A549 (cell line): Measurements from ENCODE around the gene KCNQ1. TPM values are rescaled to one million over a fixed set of nuclear protein-coding genes. Genes with fewer than 3 reads are reported as not detected.

ENCODE experiments used
- ATAC-seq, 2 experiments: fragments of 200-7000 bp in 1 of 2; fragments of >200 bp in 1 of 2; cut with Nextera tagmentation in 1 of 2; cut with Tn5 transposase in 1 of 2; 3 replicates each; pipeline versions ENCODE4 v1.8.0 to v1.9.1; 2018 to 2020; ENCODE audit warnings: mild to moderate bottlenecking in 1 of 2, moderate library complexity in 1 of 2
- CTCF ChIA-PET: fragments of 300-600 bp; sonication (Branson Sonifier 250); formaldehyde crosslinking; extraction: SDS; loops from one replicate; lab custom pipeline; 2021; ENCODE audit warnings: antibody characterized with exemption, inconsistent platforms; lab: Yijun Ruan, JAX
- POLR2A ChIA-PET: fragments of 350-600 bp; formaldehyde crosslinking; extraction: SDS; loops from one replicate; lab custom pipeline; 2021; ENCODE audit warnings: antibody characterized with exemption, inconsistent platforms; lab: Yijun Ruan, JAX
- DNase-seq, 2 experiments: peaks; one replicate each; pipeline versions ENCODE4 v3.0.0 to v3.0.0-alpha.2; 2011 to 2016; ENCODE audit warnings: low read depth in 1 of 2, low spot score in 1 of 2
- FAIRE-seq: peaks from 2 replicates; lab custom pipeline; 2011; peaks lifted over from hg19 to GRCh38; lab: Jason Lieb, UNC
- H3K27ac ChIP-seq, 2 experiments: fragments of >200 bp; sonication (Bioruptor Twin); formaldehyde crosslinking; 3 replicates each; pipeline ENCODE4 v1.5.1; 2016 to 2017
- H3K4me1 ChIP-seq: fragments of >200 bp; sonication (Bioruptor Twin); formaldehyde crosslinking; 3 replicates; pipeline ENCODE4 v1.6.1; 2016
- H3K4me2 ChIP-seq: fragments of >200 bp; sonication (Bioruptor Twin); formaldehyde crosslinking; 3 replicates; pipeline ENCODE4 v1.6.1; 2016
- H3K4me3 ChIP-seq: fragments of >200 bp; sonication (Bioruptor Twin); formaldehyde crosslinking; 3 replicates; pipeline ENCODE4 v1.5.1; 2016
- H3K9me3 ChIP-seq: fragments of >200 bp; sonication (Bioruptor Twin); formaldehyde crosslinking; 3 replicates; pipeline ENCODE4 v1.6.1; 2016
- CEBPB ChIP-seq, 2 experiments: fragments of >200 bp in 1 of 2; sonication (Bioruptor Twin) in 1 of 2; formaldehyde crosslinking in 1 of 2; IDR thresholded peaks; 2 replicates each; pipeline ENCODE4 v1.6.1; 2012 to 2016
- CHD2 ChIP-seq: fragments of 150-350 bp; IDR thresholded peaks from 2 replicates; pipeline ENCODE4 v1.6.1; 2014; ENCODE audit warnings: low read length; ENCODE audit not compliant: partially characterized antibody
- EHMT2 ChIP-seq: fragments of 200-600 bp; sonication (generic); IDR thresholded peaks from 2 replicates; pipeline ENCODE4 v1.6.1; 2016; ENCODE audit warnings: antibody characterized with exemption, low read depth, mild to moderate bottlenecking, moderate library complexity
- HOXB13 ChIP-seq: fragments of 250-450 bp; sonication (Bioruptor Pico); IDR thresholded peaks from 2 replicates; pipeline ENCODE4 v1.5.0; 2020; ENCODE audit warnings: low read depth, mild to moderate bottlenecking, moderate library complexity
- JUN ChIP-seq, 2 experiments: fragments of >200 bp; sonication (Bioruptor Twin); formaldehyde crosslinking; IDR thresholded peaks; 2 replicates in 1 of 2; 3 replicates in 1 of 2; pipeline ENCODE4 v1.6.1; 2016 to 2017
- MAZ ChIP-seq: fragments of 150-350 bp; IDR thresholded peaks from 2 replicates; pipeline ENCODE4 v1.6.1; 2014; ENCODE audit warnings: antibody characterized with exemption, low read depth, low read length, borderline replicate concordance
- NPAS2 ChIP-seq: fragments of 250-450 bp; sonication (Bioruptor Pico); IDR thresholded peaks from 2 replicates; pipeline ENCODE4 v1.8.0; 2022; ENCODE audit warnings: mild to moderate bottlenecking, moderate library complexity, borderline replicate concordance
- POLR2A ChIP-seq: IDR thresholded peaks from 2 replicates; pipeline ENCODE4 v1.6.1; 2012; ENCODE audit warnings: mild to moderate bottlenecking, low read length
- RCOR1 ChIP-seq: fragments of 150-350 bp; IDR thresholded peaks from 2 replicates; pipeline ENCODE4 v1.6.1; 2014; ENCODE audit warnings: antibody characterized with exemption, low read length, low read depth
- SREBF2 ChIP-seq: fragments of 450-650 bp; IDR thresholded peaks from 2 replicates; pipeline ENCODE4 v1.6.1; 2014; ENCODE audit warnings: mild to moderate bottlenecking, moderate library complexity
- ZC3H11A ChIP-seq: fragments of 450-650 bp; IDR thresholded peaks from 2 replicates; pipeline ENCODE4 v1.6.1; 2014; ENCODE audit warnings: antibody characterized with exemption, mild to moderate bottlenecking
- ZFP36 ChIP-seq: fragments of 450-650 bp; IDR thresholded peaks from 2 replicates; pipeline ENCODE4 v1.6.1; 2014; ENCODE audit warnings: borderline replicate concordance; ENCODE audit not compliant: partially characterized antibody
- ZNF302 ChIP-seq: fragments of 250-450 bp; sonication (Bioruptor Pico); IDR thresholded peaks from 2 replicates; pipeline ENCODE4 v1.9.0; 2021; ENCODE audit warnings: inconsistent platforms, mild to moderate bottlenecking, moderate library complexity
- WGBS: methylation state at CpG from one replicate; pipeline ENCODE4 v1.1.6; 2017; ENCODE audit errors: missing lambda C conversion rate; 5-methylcytosine and 5-hydroxymethylcytosine counted together
- polyA plus RNA-seq, 4 experiments: library from polyadenylated mRNA; depleted of rRNA in 3 of 4; stranded (reverse); fragments of >200 nt; fragmentation: RNase III in 1 of 4; extraction: RNeasy Plus Mini Kit Qiagen cat#74134 plus additional on column Dnase treatment in 1 of 4; gene quantifications; 2 replicates in 3 of 4; 3 replicates in 1 of 4; pipeline ENCODE4 v1.2.3, GENCODE V29; 2011 to 2017
- TF ChIP-seq, protein P1 (sequence below): fragments of 450-650 bp; IDR thresholded peaks from 2 replicates; pipeline ENCODE4 v1.6.1; 2014; ENCODE audit warnings: antibody characterized with exemption
- TF ChIP-seq, protein P2 (sequence below): fragments of 150-350 bp; IDR thresholded peaks from 2 replicates; pipeline ENCODE4 v1.6.1; 2014; ENCODE audit warnings: low read depth, mild to moderate bottlenecking, low read length
- TF ChIP-seq, protein P3 (sequence below): fragments of >200 bp; sonication (Bioruptor Twin); formaldehyde crosslinking; IDR thresholded peaks from 2 replicates; pipeline ENCODE4 v1.6.1; 2016
- TF ChIP-seq, protein P4 (sequence below): IDR thresholded peaks from 2 replicates; pipeline ENCODE4 v1.6.1; 2012
- TF ChIP-seq, protein P5 (sequence below): IDR thresholded peaks from 2 replicates; pipeline ENCODE4 v1.6.1; 2012

The KCNQ1 gene
- polyA plus RNA-seq, 2 of the 4 experiments (the other 2 are of a cell fraction) = 0.14 to 0.17 TPM

DNA sequence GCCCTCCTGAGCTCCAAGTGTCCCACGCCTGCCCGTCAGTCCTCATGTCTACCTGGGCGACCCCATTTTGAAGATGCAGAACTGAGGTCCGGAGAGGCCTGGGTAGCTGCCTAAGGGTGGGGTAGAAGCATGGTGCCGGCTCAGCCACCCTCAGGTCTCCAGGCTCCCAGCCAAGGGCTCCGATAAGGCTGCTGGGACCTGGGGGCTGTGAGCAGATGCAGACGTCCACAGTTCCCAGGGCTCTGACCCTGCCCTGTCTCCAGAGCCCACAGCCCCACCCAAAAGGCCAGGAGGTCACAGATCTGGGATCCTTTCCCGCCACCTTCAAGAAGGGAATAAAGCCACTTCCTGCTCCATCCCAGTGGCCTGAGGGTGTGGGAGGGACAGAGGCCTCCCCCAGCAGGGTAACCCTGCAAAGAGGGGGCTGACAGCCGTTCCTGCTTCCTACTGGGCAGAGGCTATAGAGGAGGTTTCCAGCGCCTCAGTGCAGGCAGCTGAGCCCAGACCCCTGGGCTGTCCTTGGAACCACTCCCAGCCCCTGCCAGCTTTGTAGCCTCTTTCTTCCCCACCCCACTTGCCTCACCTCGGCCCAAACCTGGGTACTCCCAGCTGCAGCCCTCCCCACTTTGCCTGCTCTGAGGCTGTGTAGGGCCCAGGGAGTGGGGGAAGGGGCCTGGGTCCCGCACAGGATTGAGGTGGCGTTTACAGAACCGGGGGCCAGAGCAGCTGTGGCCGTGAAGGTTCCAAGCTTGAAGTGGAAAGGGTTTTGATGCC lies 355.3 kb downstream of the KCNQ1 start:
- CTCF ChIA-PET = interaction anchor here (1.0 to 1.1 kb wide), 2 partner anchors 88 to 267 kb away, joined by 3 read pairs; no protein-coding TSS in a partner anchor

DNA sequence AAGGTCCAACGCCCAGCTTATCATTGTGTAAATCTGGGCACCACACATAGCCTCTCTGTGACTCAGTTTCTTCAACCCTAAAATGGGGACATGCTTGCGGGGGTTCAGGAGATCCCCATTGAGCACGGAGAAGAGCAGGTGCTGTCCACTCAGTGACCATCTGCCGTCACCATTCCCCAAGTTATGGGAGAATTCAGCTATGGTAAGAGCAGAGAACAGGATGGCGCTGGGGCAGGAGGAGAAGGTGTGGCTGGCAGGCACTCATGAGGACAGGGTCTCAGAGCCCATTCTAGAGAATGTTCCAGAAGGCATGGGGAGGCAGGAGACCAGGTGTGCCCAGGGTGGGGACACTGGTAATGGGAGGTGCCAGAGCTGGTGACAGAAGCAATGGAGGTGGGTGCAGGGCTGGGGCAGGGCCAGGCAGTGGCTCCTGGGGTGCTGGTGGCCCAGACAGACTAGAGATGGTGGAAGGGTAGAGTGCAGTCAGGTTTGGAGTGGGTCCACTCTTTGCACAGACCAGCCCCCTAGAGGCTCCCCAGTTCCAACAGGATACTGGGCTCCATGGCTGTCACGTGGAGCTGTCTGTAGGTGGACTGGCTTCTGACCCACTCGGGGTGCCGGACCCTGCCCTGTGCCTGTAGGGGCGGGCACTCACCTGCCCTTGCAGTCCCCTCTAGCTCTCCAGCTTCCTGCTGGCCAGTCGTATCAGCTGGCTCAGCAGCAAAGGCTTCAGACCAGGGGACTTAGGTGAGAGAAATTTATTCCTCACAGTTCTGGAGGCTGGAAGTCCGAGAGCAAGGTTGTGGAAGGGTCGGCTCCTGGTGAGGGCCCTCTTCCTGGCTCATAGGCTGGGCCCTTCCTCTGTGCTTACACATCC lies 356.1 kb downstream of the KCNQ1 start:
- POLR2A ChIA-PET = no interaction called here
- H3K27ac ChIP-seq = no peak overlapping the region
- FAIRE-seq = no peak
- CTCF ChIA-PET = interaction anchor here (1.0 to 1.1 kb wide), 2 partner anchors 87 to 268 kb away, joined by 3 read pairs; no protein-coding TSS in a partner anchor
- no peak overlapping the region for H3K4me2 ChIP-seq
- ATAC-seq = no peak
- 72% methylated on average over 10 of the region's 12 CpGs for WGBS
- no peaks in the 10 kb centered on the region for H3K4me1 ChIP-seq
- 0 out of 3 replicates have a peak, but pooled peaks cover 6% of the 10 kb centered on the region for H3K9me3 ChIP-seq
- H3K4me3 ChIP-seq = no peak overlapping the region
- DNase-seq = no peak
- TF ChIP-seq JUN (IDR thresholded peaks at IDR 0.05) (no peak), NPAS2 (CRISPR knock-in tag) (no peak), HOXB13 (CRISPR knock-in tag) (no peak)
- TF ChIP-seq, all 56 proteins: peak for 0

More for the DNA sequence above, 355.3 kb downstream of the KCNQ1 start:
- POLR2A ChIA-PET = no interaction called here
- H3K27ac ChIP-seq = no peak overlapping the region
- WGBS = 45% methylated on average over 13 of the region's 15 CpGs
- ATAC-seq (no peak), FAIRE-seq (no peak), DNase-seq (no peak)
- no peak overlapping the region for H3K4me3 ChIP-seq
- no peak overlapping the region for H3K4me2 ChIP-seq
- no peak for TF ChIP-seq CHD2
- H3K9me3 ChIP-seq = 0 out of 3 replicates have a peak, but pooled peaks cover 6% of the 10 kb centered on the region
- no peaks in the 10 kb centered on the region for H3K4me1 ChIP-seq

DNA sequence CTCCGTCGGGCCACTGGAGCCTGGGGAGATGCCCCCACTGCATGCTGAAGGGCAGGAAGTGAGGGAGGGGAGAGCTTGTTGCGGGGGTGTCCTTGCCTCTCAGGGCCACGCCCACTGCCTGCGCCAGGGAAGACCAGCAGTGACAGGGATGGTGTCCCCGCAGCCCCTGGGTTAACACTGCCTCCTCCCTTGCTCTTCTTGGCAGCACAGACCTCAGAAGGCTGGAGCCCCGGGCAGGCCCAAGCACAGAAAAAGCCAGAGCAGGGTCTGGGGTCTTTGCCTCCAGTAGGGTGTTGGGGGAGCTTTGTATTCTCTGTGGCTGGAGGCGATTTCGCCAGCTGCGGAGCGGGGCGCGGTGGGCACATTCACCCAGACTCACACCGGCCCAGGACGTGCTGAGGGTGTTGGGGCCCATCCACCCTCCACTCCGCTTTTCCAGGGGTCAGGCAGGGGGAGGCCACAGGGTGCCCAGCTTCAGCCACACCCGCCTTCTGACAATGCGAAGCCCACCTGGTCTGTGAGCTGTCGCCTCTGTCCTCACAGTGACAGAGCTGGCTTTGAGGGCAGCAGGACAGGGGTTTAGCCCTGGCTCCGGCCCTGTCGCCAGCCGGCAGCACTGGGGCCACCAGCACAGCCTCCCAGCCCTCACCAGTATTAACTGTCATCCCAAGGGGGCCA lies 357.0 kb downstream of the KCNQ1 start:
- DNase-seq = no peak
- H3K27ac ChIP-seq = no peak overlapping the region
- ChIA-PET POLR2A (no interaction called here), CTCF (no interaction called here)
- H3K4me3 ChIP-seq = no peak overlapping the region
- WGBS = 78% methylated on average over 6 of the region's 22 CpGs
- no peak for ATAC-seq
- H3K4me2 ChIP-seq = no peak overlapping the region
- 0 out of 3 replicates have a peak, but pooled peaks cover 6% of the 10 kb centered on the region for H3K9me3 ChIP-seq
- TF ChIP-seq, protein P1, sequence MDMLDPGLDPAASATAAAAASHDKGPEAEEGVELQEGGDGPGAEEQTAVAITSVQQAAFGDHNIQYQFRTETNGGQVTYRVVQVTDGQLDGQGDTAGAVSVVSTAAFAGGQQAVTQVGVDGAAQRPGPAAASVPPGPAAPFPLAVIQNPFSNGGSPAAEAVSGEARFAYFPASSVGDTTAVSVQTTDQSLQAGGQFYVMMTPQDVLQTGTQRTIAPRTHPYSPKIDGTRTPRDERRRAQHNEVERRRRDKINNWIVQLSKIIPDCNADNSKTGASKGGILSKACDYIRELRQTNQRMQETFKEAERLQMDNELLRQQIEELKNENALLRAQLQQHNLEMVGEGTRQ = no peak
- TF ChIP-seq ZC3H11A = no peak
- no peak for TF ChIP-seq POLR2A
- TF ChIP-seq ZFP36 = no peak
- TF ChIP-seq ZNF302 (CRISPR knock-in tag) = no peak
- no peak for TF ChIP-seq SREBF2
- no peaks in the 10 kb centered on the region for H3K4me1 ChIP-seq
- FAIRE-seq = no peak

DNA sequence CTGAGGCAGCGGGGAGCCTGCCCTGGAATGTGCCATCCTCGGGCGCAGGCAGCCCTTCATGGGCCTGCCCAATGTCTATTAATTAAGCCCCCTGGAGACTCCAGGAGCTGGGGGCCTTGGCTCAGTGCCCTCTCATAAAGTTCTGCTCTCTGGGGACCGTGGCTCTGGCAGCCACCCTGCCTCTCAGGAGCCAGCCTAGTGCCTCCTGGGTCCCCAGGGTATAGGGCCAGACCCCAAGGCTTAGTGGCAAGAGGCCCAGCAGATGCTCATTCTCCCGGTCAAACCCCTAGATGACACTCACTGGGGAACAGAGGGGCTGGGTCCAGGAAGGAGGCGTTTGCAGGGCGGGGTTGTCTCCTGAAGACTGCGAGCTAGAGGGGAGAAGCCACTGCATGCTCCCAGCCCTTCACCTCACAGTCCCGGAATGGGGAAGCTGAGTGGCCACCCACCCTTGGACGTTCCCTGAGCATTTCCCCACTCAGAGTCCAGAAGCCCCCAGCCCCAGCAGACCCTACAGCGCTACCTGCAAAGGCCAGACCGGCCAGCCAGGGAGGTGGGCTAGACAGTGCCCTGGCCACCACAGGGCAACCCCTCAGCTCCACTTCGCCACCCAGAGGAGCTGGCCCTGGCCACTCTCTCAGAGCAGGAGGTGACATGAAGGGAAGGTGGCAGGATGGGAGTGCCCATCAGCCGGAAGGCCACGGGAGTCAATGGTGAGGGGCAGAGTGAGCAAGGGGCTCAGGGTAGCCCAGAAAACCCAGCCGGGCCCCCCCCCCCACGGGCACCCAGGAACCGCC lies 357.8 kb downstream of the KCNQ1 start:
- peaks cover 4% of the 10 kb centered on the region; the same call in 1 of the 3 replicates for H3K4me1 ChIP-seq
- DNase-seq = no peak
- 0 out of 3 replicates have a peak, but pooled peaks cover 6% of the 10 kb centered on the region for H3K9me3 ChIP-seq
- no peak for ATAC-seq
- ChIA-PET POLR2A (no interaction called here), CTCF (no interaction called here)
- WGBS = 62% methylated on average over 8 of the region's 18 CpGs
- H3K27ac ChIP-seq = no peak overlapping the region
- TF ChIP-seq, protein P2, sequence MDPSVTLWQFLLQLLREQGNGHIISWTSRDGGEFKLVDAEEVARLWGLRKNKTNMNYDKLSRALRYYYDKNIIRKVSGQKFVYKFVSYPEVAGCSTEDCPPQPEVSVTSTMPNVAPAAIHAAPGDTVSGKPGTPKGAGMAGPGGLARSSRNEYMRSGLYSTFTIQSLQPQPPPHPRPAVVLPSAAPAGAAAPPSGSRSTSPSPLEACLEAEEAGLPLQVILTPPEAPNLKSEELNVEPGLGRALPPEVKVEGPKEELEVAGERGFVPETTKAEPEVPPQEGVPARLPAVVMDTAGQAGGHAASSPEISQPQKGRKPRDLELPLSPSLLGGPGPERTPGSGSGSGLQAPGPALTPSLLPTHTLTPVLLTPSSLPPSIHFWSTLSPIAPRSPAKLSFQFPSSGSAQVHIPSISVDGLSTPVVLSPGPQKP = no peak
- TF ChIP-seq RCOR1 (no peak), CHD2 (no peak), CEBPB (IDR thresholded peaks at IDR 0.05) (no peak), MAZ (no peak), EHMT2 (no peak), ZNF302 (CRISPR knock-in tag) (no peak)
- TF ChIP-seq, protein P3, sequence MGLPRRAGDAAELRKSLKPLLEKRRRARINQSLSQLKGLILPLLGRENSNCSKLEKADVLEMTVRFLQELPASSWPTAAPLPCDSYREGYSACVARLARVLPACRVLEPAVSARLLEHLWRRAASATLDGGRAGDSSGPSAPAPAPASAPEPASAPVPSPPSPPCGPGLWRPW = no peak
- TF ChIP-seq, protein P4, sequence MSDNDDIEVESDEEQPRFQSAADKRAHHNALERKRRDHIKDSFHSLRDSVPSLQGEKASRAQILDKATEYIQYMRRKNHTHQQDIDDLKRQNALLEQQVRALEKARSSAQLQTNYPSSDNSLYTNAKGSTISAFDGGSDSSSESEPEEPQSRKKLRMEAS = no peak
- TF ChIP-seq, protein P5, sequence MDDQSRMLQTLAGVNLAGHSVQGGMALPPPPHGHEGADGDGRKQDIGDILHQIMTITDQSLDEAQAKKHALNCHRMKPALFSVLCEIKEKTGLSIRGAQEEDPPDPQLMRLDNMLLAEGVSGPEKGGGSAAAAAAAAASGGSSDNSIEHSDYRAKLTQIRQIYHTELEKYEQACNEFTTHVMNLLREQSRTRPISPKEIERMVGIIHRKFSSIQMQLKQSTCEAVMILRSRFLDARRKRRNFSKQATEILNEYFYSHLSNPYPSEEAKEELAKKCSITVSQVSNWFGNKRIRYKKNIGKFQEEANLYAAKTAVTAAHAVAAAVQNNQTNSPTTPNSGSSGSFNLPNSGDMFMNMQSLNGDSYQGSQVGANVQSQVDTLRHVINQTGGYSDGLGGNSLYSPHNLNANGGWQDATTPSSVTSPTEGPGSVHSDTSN = no peak
- no peak overlapping the region for H3K4me3 ChIP-seq
- no peak for FAIRE-seq
- no peak overlapping the region for H3K4me2 ChIP-seq
